Activated CD4-positive, alpha-beta T cell treated with anti-CD3 and anti-CD28 coated beads, Interleukin-2, amount 50 U/mL, for 16 hours (primary cell): ENCODE measurements around the gene PPY.
"Not testable (repeated sequence)": the region's sequence is repeated elsewhere in the genome, so short reads cannot be mapped to it uniquely, and the experiment has no call there.

Source experiments
- DNase-seq: peaks from one replicate; pipeline ENCODE4 v3.0.0-alpha.2; 2020

Gene PPY

GRCh38 chr17:43901861-43902589 lies 40.3 kb downstream of the PPY start:
- no peak for DNase-seq

- no peak for DNase-seq
These were observed 41.2 kb downstream of the PPY start for GRCh38 chr17:43900858-43901754.

DNA sequence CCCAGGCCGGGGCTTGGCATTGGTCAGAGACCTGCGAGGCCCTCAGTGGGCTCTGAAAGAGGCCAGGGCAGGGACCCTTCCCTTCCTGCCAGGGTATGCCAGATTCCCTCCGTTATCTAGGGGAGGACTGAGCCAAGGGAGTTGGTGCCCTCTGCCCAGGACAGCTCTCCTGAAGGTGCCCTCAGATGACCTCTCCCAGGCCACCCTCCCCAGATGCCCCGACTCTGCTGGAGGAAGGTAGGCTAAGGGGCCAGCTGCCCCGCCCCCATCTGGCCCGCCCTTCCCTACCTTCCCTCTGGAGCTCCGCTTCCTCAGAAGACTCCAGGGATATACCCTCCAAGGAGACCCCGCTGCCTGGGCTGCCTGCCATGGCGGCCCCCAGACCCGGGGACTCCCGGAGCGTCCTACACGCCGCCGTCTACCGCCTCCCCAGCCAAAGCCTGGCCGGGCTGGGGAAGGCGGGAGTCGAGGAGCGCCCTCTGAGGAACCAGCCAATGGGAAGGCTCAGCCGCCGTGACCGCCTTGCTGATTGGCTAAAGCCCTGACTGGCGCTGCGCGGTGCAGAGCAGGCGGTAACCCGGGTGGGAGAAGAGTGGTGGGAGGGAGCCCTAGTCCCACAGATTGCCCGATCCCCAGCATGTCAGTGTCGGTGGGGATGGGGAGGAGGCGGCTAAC lies 42.0 kb downstream of the PPY start:
- DNase-seq, result peak; percentile 83

DNA sequence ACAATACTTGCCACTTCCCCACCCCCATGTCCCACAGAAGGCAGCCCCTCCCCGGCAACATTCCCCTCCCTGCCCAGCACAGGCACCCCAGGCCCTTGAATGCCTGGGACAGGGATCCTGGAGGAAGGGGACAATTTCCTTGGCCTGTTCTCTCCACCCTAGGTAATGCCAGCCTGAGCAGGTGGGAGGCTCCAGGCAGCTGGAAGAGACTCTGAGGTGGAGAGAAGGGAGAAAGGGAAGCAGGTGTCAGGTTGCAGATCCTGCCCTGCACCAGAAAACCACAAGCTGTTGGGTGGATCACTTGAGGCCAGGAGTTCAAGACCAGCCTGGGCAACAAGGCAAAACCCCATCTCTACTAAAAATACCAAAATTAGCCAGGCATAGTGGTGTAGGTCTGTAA lies 43.8 kb downstream of the PPY start:
- no peak for DNase-seq

- no peak for DNase-seq
These were observed 44.4 kb downstream of the PPY start for GRCh38 chr17:43897831-43898230.

DNA sequence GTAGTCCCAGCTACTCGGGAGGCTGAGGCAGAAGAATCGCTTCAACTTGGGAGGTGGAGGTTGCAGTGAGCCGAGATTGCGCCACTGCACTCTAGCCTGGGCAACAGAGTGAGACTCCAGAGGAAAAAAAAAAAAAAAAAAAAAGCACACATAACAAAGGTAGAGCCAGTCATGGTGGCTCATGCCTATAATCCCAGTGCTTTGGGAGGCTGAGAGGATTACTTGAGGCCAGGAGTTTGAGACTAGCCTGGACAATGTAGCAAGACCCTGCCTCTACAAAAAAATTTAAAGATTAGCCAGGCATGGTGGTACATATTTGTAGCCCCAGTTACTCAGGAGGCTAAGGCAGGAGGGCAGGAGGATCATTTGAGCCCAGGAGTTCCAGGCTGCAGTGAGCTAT lies 47.8 kb downstream of the PPY start:
- not testable (repeated sequence) for DNase-seq

GRCh38 chr17:43892647-43892952 lies 49.7 kb downstream of the PPY start:
- DNase-seq, result no peak

GRCh38 chr17:43891851-43892646 lies 50.2 kb downstream of the PPY start:
- no peak for DNase-seq
